GM12865 (cell line): ENCODE measurements around the gene POU2F1.

Source experiments
- DNase-seq: peaks from one replicate; pipeline ENCODE4 v3.0.0; 2010; ENCODE audit warnings: low read depth
- H3K4me3 ChIP-seq: 2 replicates; pipeline ENCODE4 v1.5.1; 2011; ENCODE audit warnings: mild to moderate bottlenecking, low read depth, low read length, control low read depth
- CTCF ChIP-seq: IDR thresholded peaks from 2 replicates; pipeline ENCODE4 v1.5.1; 2011; ENCODE audit warnings: low read length, control low read depth, low read depth, inconsistent platforms; ENCODE audit not compliant: insufficient read depth; ENCODE audit errors: missing control alignments

POU2F1 gene

GRCh38 chr1:167392200-167392696, 171.6 kb downstream of the POU2F1 start:
- DNase-seq = no peak

GRCh38 chr1:167400359-167400953, 179.8 kb downstream of the POU2F1 start:
- no peak overlapping the region for H3K4me3 ChIP-seq
- no peak for TF ChIP-seq CTCF
- DNase-seq = no peak

More at GRCh38 chr1:167392200-167392696, 171.6 kb downstream of the POU2F1 start:
- TF ChIP-seq CTCF = no peak
- H3K4me3 ChIP-seq = no peak overlapping the region

GRCh38 chr1:167401260-167401873, 180.7 kb downstream of the POU2F1 start:
- TF ChIP-seq CTCF = peak; percentile 54
- no peak overlapping the region for H3K4me3 ChIP-seq
- DNase-seq = peak; percentile 75

- no peak for DNase-seq
- TF ChIP-seq CTCF = no peak
- no peak overlapping the region for H3K4me3 ChIP-seq
Measured at GRCh38 chr1:167404161-167404888, 183.6 kb downstream of the POU2F1 start.

- TF ChIP-seq CTCF = no peak
- no peak for DNase-seq
- no peak overlapping the region for H3K4me3 ChIP-seq
Measured at GRCh38 chr1:167404908-167405307, 184.2 kb downstream of the POU2F1 start.

GRCh38 chr1:167408355-167408754, 187.7 kb downstream of the POU2F1 start:
- TF ChIP-seq CTCF = no peak
- DNase-seq = no peak
- no peak overlapping the region for H3K4me3 ChIP-seq
